CD4-positive, alpha-beta T cell treated with Interleukin-1 beta for 1 hour (primary cell): ENCODE results near the gene ZNF71.
A peak's percentile ranks its signal among the peaks of the same experiment; 100 is the strongest.
"Not testable (repeated sequence)": the region's sequence is repeated elsewhere in the genome, so short reads cannot be mapped to it uniquely, and the experiment has no call there.

ENCODE experiments used
- DNase-seq, 2 donors: peaks; one replicate each; pipeline ENCODE4 v3.0.0-alpha.2; 2020 to 2022

Gene ZNF71

GRCh38 chr19:56623006-56623405 is 27.9 kb downstream of the ZNF71 start:
- no peak for DNase-seq

- DNase-seq = no peak
These were observed 30.6 kb downstream of the ZNF71 start for GRCh38 chr19:56625708-56626107.

- no peak for DNase-seq
These were observed 37.9 kb downstream of the ZNF71 start for GRCh38 chr19:56633021-56633420.

- DNase-seq = peak in 1 of 2 donors; percentile 5
These were observed 43.0 kb downstream of the ZNF71 start for GRCh38 chr19:56637976-56638555.

- DNase-seq = no peak
These were observed 44.1 kb downstream of the ZNF71 start for GRCh38 chr19:56639217-56639616.

- no peak for DNase-seq
These were observed 47.8 kb downstream of the ZNF71 start, which contains the start of gene SMIM17 for GRCh38 chr19:56642711-56643459. Gene SMIM17, plus strand, starts transcription at chr19:56643159. Its CDS starts 2,509 bp downstream, at chr19:56645668.

GRCh38 chr19:56643460-56643955 is 48.4 kb downstream of the ZNF71 start:
- DNase-seq = no peak

GRCh38 chr19:56654151-56654550 is 59.0 kb downstream of the ZNF71 start:
- DNase-seq = no peak

- DNase-seq = no peak
These were observed 65.4 kb downstream of the ZNF71 start for GRCh38 chr19:56660381-56661107.

GRCh38 chr19:56661248-56661647 is 66.1 kb downstream of the ZNF71 start:
- DNase-seq = no peak

GRCh38 chr19:56663931-56664500 is 68.9 kb downstream of the ZNF71 start:
- no peak for DNase-seq

- no peak for DNase-seq
These were observed 69.4 kb downstream of the ZNF71 start for GRCh38 chr19:56664511-56664910.

GRCh38 chr19:56667311-56667870 is 72.3 kb downstream of the ZNF71 start:
- DNase-seq = no peak

GRCh38 chr19:56668676-56669075 is 73.6 kb downstream of the ZNF71 start:
- DNase-seq = no peak

- no peak for DNase-seq
These were observed 75.4 kb downstream of the ZNF71 start for GRCh38 chr19:56670401-56670960.

- peak in 1 of 2 donors; percentile 4 for DNase-seq
These were observed 76.0 kb downstream of the ZNF71 start for GRCh38 chr19:56670961-56671612.

- peak; percentile 85 to 88 for DNase-seq
These were observed 76.5 kb downstream of the ZNF71 start, which contains the start of gene ZNF835 for GRCh38 chr19:56671613-56671994. Gene ZNF835, minus strand, starts transcription at chr19:56671757. Its CDS starts 6,559 bp downstream, at chr19:56665198.

GRCh38 chr19:56672610-56673009 is 77.5 kb downstream of the ZNF71 start:
- not testable (repeated sequence) for DNase-seq
